SK-N-SH treated with all-trans-retinoic acid at 6 μM for 48 hours (cell line): ENCODE measurements around the gene EIF4EBP3.

ENCODE experiments used
- ARNTL ChIP-seq: fragments of 450-650 bp; formaldehyde crosslinking; IDR thresholded peaks from 2 replicates; pipeline ENCODE4 v1.5.0; 2020; ENCODE audit warnings: low read depth, mild to moderate bottlenecking, moderate library complexity, borderline replicate concordance
- BACH2 ChIP-seq: fragments of 250-450 bp; sonication (Bioruptor Pico); IDR thresholded peaks from 2 replicates; pipeline ENCODE4 v1.9.0; 2021; ENCODE audit warnings: mild to moderate bottlenecking, borderline replicate concordance
- CSDC2 ChIP-seq: fragments of 250-450 bp; sonication (Bioruptor Pico); IDR thresholded peaks from 2 replicates; pipeline ENCODE4 v1.5.0; 2020; ENCODE audit warnings: mild to moderate bottlenecking, moderate library complexity
- ESRRG ChIP-seq: fragments of 250-450 bp; sonication (Bioruptor Pico); IDR thresholded peaks from 2 replicates; pipeline ENCODE4 v1.6.1; 2021; ENCODE audit warnings: mild to moderate bottlenecking
- ZFP3 ChIP-seq: fragments of 250-450 bp; sonication (Bioruptor Pico); IDR thresholded peaks from 2 replicates; pipeline ENCODE4 v1.5.0; 2020; ENCODE audit warnings: mild to moderate bottlenecking, moderate library complexity
- ZNF8 ChIP-seq: fragments of 450-650 bp; formaldehyde crosslinking; IDR thresholded peaks from 2 replicates; pipeline ENCODE4 v1.5.0; 2020; ENCODE audit warnings: mild to moderate bottlenecking, moderate library complexity
- TF ChIP-seq, protein P1 (sequence below): fragments of 250-450 bp; sonication (Bioruptor Pico); IDR thresholded peaks from 2 replicates; pipeline ENCODE4 v1.8.0; 2020; ENCODE audit warnings: mild to moderate bottlenecking, moderate library complexity, borderline replicate concordance
- TF ChIP-seq, protein P2 (sequence below): fragments of 250-450 bp; sonication (Bioruptor Pico); IDR thresholded peaks from 2 replicates; pipeline ENCODE4 v1.5.1; 2020; ENCODE audit warnings: low read depth, mild to moderate bottlenecking, moderate library complexity

DNA sequence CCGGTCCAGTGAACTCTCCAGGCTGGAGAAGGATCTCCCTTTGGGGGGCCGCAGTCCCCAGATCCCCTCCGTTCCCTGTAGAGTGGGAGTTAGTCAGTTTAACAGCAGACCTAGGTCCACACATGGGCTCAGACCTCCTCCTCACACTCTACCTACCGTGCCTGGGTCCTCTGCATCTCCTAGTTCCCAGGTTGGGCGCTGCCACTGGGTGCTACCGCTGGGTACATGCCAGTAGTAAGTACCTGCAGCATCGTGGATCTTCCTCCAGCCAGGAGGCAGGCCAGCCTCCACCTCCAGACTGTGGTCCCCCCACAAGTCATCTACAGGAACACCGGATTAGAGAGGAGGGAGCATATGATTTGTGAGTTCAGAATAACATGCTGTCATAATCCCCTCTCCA, 16.1 kb downstream of the EIF4EBP3 start:
- TF ChIP-seq, protein P1, sequence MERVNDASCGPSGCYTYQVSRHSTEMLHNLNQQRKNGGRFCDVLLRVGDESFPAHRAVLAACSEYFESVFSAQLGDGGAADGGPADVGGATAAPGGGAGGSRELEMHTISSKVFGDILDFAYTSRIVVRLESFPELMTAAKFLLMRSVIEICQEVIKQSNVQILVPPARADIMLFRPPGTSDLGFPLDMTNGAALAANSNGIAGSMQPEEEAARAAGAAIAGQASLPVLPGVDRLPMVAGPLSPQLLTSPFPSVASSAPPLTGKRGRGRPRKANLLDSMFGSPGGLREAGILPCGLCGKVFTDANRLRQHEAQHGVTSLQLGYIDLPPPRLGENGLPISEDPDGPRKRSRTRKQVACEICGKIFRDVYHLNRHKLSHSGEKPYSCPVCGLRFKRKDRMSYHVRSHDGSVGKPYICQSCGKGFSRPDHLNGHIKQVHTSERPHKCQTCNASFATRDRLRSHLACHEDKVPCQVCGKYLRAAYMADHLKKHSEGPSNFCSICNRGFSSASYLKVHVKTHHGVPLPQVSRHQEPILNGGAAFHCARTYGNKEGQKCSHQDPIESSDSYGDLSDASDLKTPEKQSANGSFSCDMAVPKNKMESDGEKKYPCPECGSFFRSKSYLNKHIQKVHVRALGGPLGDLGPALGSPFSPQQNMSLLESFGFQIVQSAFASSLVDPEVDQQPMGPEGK (CRISPR knock-in tag), result no peak
- no peak for TF ChIP-seq ESRRG
- TF ChIP-seq ARNTL (CRISPR knock-in tag), result no peak
- no peak for TF ChIP-seq CSDC2 (CRISPR knock-in tag)
- no peak for TF ChIP-seq BACH2 (CRISPR knock-in tag)
- no peak for TF ChIP-seq ZFP3 (CRISPR knock-in tag)
- TF ChIP-seq, protein P2, sequence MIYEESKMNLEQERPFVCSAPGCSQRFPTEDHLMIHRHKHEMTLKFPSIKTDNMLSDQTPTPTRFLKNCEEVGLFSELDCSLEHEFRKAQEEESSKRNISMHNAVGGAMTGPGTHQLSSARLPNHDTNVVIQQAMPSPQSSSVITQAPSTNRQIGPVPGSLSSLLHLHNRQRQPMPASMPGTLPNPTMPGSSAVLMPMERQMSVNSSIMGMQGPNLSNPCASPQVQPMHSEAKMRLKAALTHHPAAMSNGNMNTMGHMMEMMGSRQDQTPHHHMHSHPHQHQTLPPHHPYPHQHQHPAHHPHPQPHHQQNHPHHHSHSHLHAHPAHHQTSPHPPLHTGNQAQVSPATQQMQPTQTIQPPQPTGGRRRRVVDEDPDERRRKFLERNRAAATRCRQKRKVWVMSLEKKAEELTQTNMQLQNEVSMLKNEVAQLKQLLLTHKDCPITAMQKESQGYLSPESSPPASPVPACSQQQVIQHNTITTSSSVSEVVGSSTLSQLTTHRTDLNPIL, result no peak
- no peak for TF ChIP-seq ZNF8 (CRISPR knock-in tag)
